Omental fat pad (tissue), 4 donors: ENCODE results near the gene MGMT. TPM values are rescaled to one million over a fixed set of nuclear protein-coding genes. Genes with fewer than 3 reads are reported as not detected.

Experiments
- ATAC-seq: fragments of 150-250 bp; one replicate; pipeline ENCODE4 v1.9.1; 2016; ENCODE audit warnings: mild to moderate bottlenecking, moderate library complexity; ENCODE audit not compliant: low FRiP score
- DNase-seq: peaks from one replicate; pipeline ENCODE4 v3.0.0-alpha.2; 2019; ENCODE audit warnings: low spot score
- total RNA-seq, 4 donors: library from RNA; depleted of rRNA; stranded (reverse); fragments of >200 nt; gene quantifications; one replicate each; pipeline ENCODE4 v1.1.0, GENCODE V29; 2016
- TF ChIP-seq, protein P1 (sequence below), 3 donors: fragments of 450-650 bp; IDR thresholded peaks; one replicate each; pipeline ENCODE4 v1.5.1; 2016 to 2017; ENCODE audit warnings: antibody characterized with exemption in 3 of 3, mild to moderate bottlenecking in 3 of 3, moderate library complexity in 2 of 3

The MGMT gene
- total RNA-seq, 4 donors from 2014 or later, result 27.3 to 56.6 (median 35.4) TPM

DNA sequence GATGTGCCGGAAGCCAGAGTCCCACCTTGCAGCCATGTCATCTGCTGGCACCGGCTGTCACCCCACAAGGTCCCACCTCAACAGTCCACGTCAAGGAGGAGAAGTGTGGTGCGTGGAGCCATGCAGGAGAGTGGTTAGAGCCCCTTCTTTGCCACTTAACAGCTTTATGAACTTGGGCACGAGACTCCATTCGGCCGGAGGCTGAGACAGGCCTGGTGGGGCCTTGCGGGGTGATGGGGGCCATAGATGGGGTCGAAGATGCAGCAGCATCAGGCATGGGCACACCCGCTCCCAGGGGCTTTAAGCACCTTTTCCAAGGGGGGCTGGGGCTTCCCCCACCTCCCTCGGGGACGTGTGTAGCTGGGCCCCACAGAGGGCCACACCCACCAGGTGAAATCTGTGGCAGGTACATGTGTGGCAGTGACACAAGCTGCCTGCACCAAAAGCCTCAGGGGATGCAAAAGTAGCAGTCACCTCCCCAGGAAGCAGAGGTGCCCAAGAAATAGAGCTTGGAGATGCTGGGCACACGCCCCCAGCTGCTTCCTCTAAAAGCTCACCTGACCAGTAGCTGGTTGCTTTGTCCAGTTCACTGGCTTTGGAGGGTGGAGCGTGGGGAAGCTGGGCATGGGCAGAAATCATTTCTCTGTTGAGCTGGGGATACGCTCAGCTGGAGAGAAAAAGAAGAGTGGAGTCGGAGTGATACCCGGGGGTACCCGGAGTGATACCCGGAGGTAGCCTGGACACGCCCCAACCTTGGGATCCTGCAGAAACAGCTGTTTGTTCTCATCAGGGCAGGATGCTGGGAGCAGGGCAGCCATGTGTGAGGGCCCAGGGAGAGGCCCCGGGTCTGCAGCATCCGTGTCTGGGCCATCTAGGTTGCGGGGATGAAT, 297.2 kb downstream of the MGMT start:
- no peak for ATAC-seq
- no peak for DNase-seq
- TF ChIP-seq, protein P1, sequence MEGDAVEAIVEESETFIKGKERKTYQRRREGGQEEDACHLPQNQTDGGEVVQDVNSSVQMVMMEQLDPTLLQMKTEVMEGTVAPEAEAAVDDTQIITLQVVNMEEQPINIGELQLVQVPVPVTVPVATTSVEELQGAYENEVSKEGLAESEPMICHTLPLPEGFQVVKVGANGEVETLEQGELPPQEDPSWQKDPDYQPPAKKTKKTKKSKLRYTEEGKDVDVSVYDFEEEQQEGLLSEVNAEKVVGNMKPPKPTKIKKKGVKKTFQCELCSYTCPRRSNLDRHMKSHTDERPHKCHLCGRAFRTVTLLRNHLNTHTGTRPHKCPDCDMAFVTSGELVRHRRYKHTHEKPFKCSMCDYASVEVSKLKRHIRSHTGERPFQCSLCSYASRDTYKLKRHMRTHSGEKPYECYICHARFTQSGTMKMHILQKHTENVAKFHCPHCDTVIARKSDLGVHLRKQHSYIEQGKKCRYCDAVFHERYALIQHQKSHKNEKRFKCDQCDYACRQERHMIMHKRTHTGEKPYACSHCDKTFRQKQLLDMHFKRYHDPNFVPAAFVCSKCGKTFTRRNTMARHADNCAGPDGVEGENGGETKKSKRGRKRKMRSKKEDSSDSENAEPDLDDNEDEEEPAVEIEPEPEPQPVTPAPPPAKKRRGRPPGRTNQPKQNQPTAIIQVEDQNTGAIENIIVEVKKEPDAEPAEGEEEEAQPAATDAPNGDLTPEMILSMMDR (IDR thresholded peaks at IDR 0.05), result no peak

DNA sequence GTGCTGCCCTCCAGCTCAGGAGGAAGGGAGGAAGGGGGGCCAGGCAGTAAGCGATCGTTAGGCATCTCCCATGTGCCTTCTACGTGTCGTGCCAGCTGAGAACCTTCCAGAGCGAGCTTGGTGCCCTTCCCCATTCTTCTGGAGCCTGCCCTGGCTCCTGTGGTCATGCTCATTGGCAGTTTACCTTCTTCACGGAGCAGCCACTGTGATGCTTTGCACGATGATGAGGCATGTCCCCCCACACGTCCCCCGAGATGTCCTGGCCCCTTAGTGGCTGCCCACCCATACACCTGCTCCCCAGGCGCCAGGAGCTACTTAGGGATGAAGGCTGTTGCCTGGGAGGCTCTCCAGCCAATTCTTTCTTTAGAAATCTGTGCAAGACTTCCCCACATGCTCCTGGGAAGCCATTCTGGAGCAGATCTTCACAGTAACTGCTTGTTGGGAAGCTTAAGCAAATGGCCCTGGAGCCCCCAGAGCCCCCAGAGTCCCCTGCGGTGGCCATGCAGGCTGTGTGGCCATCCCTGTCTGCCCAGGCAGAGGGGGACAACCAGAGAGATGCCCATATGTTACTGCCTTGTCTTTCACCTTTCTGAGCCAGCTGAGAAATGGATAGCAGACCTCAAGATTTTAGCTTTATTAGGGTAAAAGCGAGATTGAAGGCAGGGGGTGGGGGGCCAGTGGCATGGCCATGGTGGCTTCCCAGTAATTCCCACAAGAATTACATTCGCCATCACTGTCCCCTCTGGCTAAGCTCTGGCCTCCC, 298.0 kb downstream of the MGMT start:
- no peak for DNase-seq
- ATAC-seq, result no peak
- TF ChIP-seq, protein P1 (IDR thresholded peaks at IDR 0.05), result no peak

DNA sequence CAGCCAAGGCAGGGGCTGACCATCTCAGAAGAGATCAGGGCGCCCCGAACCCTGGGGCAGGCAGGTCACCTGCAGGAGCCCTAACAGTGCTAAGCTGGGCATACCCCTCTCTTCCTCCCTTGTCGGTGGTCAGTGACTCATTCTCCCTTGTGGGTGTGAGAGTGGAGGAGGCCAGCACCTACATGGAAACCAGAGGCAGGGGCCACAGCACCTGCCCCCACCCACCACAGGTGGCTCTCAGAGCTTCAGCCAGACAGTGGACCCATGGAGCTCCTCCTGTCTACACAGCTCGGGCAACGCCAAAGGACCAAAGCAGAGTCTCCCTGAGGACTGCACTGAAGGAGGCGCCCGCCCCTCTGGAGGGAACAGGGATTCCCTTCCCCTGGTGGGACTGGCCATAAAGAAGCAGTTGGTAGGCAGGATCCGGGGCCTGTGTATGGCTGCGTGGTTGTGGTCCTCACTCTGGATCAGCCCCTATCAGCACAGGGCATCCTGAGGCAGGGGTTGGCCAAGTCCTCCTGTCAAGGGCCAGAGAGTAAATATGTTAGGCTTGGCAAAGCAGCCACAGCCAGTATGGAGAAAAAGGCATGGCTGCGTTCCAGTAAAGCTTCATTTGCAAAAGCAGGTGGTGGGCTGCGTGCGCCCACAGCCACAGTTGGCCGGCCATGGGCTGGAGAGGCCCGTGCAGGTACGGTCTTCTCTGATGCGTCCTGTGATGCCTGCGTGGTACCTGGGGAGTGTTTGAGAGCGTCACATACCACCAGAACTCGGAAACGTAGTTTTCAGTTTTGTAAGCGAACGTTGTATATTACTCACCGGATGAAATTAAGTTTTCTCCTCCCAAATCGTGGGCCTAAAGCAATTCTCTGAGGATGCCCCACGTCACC, 298.9 kb downstream of the MGMT start:
- ATAC-seq (no peak), DNase-seq (no peak)
- TF ChIP-seq, protein P1 (IDR thresholded peaks at IDR 0.05), result no peak

DNA sequence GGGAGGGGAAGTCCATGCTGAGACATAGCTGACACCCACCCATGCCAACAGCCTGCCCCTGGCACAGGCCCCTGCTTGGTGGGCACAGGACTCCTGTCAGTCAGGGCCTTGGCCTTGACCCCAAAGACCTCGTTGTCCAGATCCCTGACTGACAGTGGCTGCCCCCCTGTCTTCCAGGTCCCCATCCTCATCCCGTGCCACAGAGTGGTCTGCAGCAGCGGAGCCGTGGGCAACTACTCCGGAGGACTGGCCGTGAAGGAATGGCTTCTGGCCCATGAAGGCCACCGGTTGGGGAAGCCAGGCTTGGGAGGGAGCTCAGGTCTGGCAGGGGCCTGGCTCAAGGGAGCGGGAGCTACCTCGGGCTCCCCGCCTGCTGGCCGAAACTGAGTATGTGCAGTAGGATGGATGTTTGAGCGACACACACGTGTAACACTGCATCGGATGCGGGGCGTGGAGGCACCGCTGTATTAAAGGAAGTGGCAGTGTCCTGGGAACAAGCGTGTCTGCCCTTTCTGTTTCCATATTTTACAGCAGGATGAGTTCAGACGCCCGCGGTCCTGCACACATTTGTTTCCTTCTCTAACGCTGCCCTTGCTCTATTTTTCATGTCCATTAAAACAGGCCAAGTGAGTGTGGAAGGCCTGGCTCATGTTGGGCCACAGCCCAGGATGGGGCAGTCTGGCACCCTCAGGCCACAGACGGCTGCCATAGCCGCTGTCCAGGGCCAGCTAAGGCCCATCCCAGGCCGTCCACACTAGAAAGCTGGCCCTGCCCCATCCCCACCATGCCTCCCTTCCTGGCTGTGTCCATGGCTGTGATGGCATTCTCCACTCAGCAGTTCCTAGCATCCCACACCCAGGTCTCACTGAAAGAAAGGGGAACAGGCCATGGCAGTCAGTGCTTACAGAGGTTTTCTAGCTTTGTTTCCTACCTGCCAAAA, 299.8 kb downstream of the MGMT start:
- no peak for DNase-seq
- ATAC-seq, result no peak
- TF ChIP-seq, protein P1 (IDR thresholded peaks at IDR 0.05), result no peak

DNA sequence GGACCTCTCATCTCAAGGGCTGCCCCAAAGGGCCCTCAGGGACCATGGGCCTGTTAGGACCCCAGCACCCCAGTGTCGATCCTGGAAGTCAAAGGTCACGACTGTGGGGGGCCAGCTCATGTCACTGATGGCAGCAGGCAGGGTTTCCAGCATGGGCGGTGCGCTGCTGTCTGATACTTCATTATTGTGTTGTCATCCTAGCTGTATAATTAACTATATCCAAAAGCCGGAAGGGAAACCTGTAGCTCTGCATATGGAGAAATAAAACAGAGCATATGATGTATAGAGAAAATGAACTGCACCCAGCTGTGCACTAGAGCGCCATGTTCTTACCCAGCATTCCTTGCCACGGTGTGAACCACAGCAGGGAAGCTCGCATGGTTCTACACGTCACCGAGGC, 300.7 kb downstream of the MGMT start:
- DNase-seq, result no peak
- TF ChIP-seq, protein P1 (IDR thresholded peaks at IDR 0.05), result no peak
- no peak for ATAC-seq
